Activated CD4-positive, alpha-beta T cell treated with anti-CD3 and anti-CD28 coated beads for 48 hours (primary cell): ENCODE data around the gene NRSN2.
"Not testable (repeated sequence)": the region's sequence is repeated elsewhere in the genome, so short reads cannot be mapped to it uniquely, and the experiment has no call there.

ENCODE experiments used
- DNase-seq: peaks from one replicate; pipeline ENCODE4 v3.0.0-alpha.2; 2020

Gene NRSN2

GRCh38 chr20:325045-325888 is 21.6 kb upstream of the NRSN2 start, which contains the start of gene SOX12:
Gene SOX12, plus strand, starts transcription at chr20:325552. Its CDS starts 373 bp downstream, at chr20:325925.
- peak; percentile 99 for DNase-seq

- DNase-seq = peak; percentile 71
Measured at GRCh38 chr20:325889-326644, 20.8 kb upstream of the NRSN2 start.

GRCh38 chr20:326645-327185 is 20.2 kb upstream of the NRSN2 start:
- no peak for DNase-seq

DNA sequence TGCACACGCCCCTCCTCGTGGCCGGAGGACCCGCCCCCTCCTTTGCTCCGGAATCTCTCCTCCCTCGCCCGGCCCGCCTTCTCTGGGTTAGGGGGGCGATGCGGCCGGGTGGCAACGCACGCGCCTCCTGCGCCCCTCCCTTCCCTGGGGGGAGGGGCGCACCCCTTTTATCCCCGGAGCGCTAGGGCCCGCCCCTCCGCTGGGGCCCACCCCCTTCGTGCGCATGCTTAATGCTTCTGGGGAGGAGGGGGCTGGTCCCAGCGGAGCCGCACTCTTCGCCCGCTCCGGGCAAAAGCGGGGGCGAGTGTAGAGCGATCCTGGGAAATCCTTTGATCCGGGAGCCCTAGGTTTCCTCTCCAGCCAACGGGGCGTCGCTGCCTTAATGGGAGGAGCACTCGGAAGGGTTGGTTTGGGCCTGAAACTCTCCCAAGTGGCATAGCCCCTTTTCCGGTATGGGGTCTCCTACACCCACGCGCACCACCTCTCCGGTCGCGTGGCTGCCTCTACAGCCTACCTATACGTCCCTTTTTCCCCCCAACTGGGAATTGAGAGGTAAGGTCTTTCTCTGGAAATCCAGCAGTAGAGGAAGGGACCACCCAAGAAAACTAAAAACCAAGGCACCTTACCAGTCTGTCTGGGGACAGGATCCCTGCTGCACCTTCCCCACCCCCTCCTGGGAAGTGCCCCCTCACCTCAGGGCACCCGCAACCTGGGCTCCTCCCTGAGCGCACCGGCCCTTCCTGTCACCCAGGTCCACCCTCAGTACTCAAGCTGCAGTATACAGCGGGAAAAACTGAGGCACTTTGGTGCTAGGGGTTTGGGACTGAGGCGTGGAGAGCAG is 19.5 kb upstream of the NRSN2 start:
- peak; percentile 82 for DNase-seq

DNA sequence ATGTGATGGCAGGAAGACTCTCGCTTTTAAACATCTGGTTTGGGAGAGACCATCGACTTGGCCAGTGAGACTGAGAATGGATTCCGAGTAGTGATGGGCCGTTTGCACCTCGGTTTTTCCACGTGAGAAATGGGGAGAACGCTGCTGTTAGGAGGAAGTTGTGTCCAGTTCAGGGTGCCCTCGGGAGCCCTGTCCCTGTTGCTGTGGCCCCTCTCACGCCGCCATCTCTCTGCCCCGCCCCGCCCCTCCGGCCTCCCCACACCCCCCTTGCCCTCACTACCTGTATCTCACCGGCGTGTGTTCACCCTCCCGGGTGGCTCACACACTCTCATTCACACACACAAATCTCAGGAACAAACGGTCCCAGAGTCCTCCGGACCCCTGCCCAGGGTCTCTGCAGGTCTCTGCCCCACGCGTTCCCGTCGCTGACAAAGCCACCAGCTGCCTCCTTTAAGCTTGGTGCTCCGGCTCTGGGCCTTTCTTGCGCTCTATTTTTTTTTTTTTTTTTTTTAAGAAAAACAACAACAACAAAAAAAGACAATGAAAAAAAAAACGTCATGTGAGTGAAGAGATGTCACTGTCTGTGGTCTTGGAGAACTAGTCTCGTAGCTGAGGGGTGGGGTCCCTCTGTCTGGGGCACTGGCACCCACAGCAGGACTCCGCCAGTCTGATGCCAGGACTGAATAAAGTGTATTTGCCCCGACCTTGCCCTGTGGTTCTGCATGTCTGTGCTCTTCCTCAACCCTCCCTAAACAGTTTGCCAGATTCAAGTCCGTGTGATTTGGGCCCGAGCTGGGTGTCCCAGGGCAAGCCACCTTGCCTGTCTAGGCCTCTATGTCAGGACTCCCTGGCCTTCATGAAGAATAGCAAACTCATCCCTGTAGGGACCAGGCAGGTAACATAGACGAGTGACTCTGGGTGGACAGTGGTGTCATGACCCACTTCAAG is 18.6 kb upstream of the NRSN2 start:
- DNase-seq = no peak

- no peak for DNase-seq
Measured at GRCh38 chr20:328975-329695, 17.8 kb upstream of the NRSN2 start.

- no peak for DNase-seq
Measured at GRCh38 chr20:329851-330232, 17.1 kb upstream of the NRSN2 start.

DNA sequence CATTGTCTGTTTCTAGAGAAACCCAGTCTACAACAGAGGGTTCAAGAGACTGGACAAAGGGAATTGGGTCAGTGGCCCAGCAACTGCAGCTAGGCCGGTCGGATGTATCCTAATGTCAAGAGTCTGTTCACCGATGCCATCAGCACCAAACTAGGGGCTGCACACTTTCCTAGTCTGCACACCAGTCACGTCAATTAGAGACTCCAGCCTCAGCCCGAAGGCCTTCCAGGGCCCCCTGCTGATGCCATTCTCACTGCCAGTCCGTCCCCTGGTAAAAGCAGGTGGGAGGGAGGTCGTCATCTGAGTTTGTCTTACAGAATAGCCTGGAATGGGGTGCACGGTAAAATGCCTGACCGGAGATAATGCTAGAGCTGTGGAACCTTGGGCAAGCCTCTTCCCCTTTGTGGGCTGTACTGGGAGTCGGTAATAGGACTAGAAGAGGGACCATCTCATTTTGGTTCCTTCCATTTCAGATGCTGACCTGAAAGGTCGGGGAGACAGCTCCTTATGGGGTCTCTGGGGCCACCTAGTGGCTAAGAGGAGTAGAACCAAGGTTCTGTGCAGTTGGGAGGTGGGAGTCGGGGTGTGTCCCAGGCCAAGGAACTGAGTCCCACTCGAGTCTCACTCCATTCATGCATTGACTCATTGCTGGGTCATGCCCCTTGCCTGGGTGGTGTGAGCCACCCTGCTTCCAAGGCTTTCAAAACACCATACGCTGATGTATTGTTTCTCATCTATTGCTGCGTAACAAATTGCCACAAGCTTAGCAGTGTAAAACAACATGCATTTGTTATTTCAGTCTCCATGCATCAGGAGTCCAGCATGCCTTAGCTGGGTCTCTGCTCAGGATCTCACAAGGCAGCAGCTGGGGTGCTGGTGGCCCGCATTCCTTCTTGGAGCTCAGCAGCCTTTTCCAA is 16.4 kb upstream of the NRSN2 start:
- peak; percentile 73 for DNase-seq

DNA sequence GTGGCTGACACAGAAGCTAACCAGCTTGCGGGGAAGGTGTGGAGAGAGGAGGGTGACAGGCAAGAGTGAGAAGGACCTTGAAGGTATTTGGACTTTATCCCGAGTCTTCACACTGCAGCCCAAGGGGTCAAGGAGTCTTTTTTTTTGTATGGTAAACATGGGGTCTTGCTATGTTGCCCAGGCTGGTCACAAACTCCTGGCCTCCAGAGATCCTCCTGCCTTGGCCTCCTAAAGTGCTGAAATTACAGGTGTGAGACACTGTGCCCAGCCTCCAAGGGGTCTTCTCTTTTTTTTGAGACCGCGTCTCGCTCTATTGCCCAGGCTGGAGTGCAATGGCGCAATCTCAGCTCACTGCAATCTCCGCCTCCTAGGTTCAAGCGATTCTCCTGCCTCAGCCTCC is 12.3 kb upstream of the NRSN2 start:
- DNase-seq = no peak

- DNase-seq = not testable (repeated sequence)
Measured at GRCh38 chr20:336040-336439, 10.9 kb upstream of the NRSN2 start.

- peak; percentile 81 for DNase-seq
Measured at GRCh38 chr20:341682-342081, 5.2 kb upstream of the NRSN2 start.

DNA sequence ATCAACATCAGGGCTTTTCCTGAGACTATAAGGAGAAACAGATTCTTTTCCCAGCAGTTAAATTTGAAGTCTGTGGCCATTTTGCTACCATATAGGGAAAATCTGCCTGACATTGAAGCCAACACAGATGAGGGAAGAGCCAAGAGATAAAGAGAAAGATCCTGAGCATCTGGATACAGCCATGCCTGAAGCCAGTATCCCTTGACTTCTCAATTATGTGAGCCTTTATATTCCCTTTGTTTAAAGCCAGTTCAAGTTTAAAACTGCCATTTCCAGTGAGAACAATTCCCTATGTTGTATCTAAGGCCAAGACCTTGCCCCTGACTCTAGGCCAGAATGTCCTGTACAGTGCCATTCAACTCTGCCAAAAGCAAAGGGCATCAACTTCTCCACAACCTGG is 3.8 kb upstream of the NRSN2 start:
- DNase-seq = no peak

DNA sequence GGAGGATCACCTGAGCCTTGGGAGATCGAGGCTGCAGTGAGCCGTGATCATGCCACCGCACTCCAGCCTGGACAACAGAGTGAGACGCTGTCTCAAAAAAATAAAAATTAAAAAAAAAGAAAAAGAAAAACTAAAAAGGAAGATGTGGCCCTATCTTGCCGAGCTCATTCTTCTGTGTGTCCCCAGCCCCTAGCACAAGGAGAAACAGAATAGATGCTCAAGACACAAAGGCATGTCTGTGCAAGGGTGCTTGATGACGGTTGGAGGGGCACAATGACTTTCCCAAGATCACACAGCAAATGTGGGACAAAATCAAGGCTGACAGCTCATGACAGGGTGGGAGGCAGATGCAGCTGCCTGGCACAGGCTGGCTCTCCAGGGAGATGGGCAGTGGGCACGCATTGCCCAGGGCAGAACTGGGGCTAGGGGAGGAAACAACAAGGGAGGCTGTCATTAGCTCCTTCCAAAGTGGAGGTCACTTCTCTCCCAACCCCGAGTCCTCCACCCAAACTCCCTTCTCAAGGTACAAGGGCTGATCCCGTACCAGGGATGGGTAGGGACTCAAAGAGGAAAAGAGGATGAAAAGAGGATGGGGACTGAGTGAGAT is 775 bp upstream of the NRSN2 start:
- DNase-seq = no peak

GRCh38 chr20:347317-347639 is 367 bp downstream of the NRSN2 start:
- DNase-seq = no peak

- DNase-seq = peak; percentile 75
Measured at GRCh38 chr20:347640-348484, 951 bp downstream of the NRSN2 start.

DNA sequence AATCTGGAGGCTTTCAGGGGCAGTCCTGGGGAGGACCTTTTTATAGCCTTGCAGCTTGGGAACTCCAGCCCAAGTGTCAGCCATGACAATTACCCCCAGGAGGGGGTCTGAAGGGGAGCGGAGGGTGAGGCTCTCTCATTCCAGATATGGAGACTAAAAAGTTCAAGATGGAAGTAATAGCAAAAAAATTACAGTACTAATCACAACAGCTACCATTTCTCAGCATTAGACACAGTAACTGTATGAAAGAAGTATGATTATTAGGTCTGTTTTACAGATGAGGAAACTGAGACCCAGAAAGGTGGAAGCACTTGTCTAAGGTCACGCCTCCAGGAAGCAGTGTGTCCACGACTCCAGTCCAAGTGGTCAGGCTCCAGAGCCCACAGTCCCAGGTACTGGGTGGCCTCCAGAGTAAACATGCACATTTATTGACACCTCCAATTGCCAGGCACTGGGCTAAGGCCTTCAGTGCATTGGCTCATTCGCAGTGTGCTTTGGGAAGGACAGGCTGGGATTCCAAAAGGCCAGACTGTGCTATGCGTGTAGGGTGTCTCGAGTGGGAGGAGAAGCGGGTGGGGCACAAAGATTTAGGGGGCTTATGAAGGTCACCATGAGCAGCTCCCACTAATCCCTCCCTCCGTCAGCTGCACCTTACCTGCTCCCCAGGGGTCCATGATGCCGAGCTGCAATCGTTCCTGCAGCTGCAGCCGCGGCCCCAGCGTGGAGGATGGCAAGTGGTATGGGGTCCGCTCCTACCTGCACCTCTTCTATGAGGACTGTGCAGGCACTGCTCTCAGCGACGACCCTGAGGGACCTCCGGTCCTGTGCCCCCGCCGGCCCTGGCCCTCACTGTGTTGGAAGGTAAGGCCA is 2.3 kb downstream of the NRSN2 start:
- DNase-seq = no peak

GRCh38 chr20:353166-353565 is 6.3 kb downstream of the NRSN2 start:
- no peak for DNase-seq
